ENCODE measurements around the gene KMT2D.

KMT2D gene

DNA sequence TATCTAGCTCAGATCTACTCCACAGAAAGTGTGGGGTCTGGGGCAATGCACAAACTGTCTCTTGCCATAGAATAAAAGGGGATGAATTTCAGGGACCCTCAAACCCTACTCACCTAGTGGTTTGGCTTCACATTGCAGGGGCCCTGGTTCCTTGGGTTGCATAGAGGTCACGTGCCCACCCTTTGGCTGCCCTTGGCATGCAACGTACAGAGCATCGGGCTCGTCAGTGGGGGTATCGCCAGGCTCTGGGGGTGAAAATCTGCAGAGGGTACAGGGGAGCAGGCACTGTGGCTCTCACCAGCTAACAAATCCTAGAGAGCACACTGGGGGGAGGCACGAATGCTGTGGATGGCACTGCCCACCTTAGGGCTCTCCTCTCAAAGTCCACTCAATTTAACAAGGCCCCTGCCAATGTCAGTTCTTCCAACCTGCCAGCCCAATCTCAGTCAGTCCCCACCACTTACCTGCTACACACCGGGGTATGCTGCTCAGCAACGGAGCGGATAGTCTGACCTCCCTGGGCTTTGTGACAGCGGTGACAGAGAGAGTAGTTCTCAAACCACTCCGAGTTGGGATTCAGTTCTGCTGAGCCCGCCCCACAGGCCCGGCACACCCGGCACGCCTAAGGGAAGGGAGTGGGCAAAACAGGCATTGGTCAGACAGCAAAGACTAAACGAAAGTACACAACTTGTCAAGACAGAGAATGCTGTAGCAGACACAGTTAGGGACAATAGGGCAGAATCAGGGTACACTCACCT is 8.0 kb downstream of the KMT2D start:
- no peaks in the 10 kb centered on the region for H3K9me3 ChIP-seq (replicated peaks in 1 of 11)
- H4K20me1 ChIP-seq, result peaks cover 90 to 100% (median 96%) of the 10 kb centered on the region in 11 experiments
- H3K36me3 ChIP-seq, result peaks cover 78 to 83% (median 82%) of the 10 kb centered on the region in 11 experiments
- H3K4me1 ChIP-seq, result peaks cover 25 to 31% (median 26%) of the 10 kb centered on the region in 10 experiments
- H3K27me3 ChIP-seq, result no peaks in the 10 kb centered on the region
- H3K9ac ChIP-seq, result no peak overlapping the region
- no peak overlapping the region for H3K4me2 ChIP-seq
- H3K4me3 ChIP-seq, result no peak overlapping the region
- no peak overlapping the region for H3K27ac ChIP-seq
- TF ChIP-seq Cebpa-rat (IDR thresholded peaks at IDR 0.05), result no peak

DNA sequence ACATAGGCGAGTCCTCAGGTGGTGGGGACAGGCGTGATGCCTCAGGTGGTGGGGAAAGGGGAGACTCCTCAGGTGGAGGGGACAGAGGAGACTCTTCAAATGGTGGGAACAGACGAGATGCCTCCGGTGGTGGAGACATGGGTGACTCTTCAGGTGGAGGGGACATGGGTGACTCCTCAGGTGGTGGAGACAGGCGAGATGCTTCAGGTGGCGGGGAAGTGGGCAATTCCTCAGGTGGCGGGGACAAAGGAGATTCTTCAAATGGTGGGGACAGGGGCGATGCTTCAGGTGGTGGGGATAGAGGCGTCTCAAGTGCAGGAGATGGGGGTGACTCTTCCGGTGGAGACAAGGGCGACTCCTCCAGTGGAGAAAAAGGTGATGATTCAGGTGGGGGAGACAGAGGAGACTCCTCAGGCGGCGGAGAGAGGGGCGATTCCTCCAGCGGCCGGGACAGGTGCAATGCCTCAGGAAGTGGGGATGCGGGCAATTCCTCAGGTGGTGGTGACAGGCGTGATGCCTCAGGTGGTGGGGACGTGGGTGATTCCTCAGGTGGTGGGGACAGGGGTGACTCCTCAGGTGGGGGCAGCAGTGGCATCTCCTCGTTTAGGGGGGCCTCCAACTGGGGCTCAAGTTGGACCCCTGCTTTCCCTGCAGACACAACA is 8.7 kb downstream of the KMT2D start:
- Histone ChIP-seq H3K27ac (no peak overlapping the region), H3K4me1 (peaks cover 18 to 24% (median 19%) of the 10 kb centered on the region in 10 experiments), H3K9me3 (replicated peaks in 1 of 11) (no peaks in the 10 kb centered on the region), H3K27me3 (no peaks in the 10 kb centered on the region), H3K4me3 (no peak overlapping the region), H3K9ac (no peak overlapping the region), H3K36me3 (peaks cover 85 to 90% (median 89%) of the 10 kb centered on the region in 11 experiments), H4K20me1 (peaks cover 87 to 100% (median 96%) of the 10 kb centered on the region in 11 experiments), H3K4me2 (no peak overlapping the region)
- no peak for TF ChIP-seq Cebpa-rat (IDR thresholded peaks at IDR 0.05)

DNA sequence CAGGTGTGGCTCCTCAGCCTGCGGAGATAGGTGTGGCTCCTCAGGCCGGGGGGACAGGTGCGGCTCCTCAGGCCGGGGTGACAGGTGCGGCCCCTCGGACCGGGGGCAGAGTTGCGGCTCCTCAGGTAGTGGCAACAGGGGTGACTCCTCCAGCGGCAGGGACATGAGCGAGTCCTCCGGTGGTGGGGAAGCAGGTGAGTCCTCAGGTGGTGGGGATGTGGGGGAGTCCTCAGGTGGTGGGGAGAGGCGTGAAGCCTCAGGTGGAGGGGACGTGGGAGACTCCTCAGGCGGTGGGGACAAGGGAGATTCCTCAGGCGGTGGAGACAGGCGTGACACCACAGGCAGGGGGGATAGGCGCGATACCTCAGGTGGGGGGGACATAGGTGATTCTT is 9.2 kb downstream of the KMT2D start:
- H3K36me3 ChIP-seq, result peaks cover 91 to 95% (median 95%) of the 10 kb centered on the region in 11 experiments
- H3K4me1 ChIP-seq, result peaks cover 12 to 18% (median 14%) of the 10 kb centered on the region in 10 experiments
- H3K27ac ChIP-seq, result no peak overlapping the region
- no peak overlapping the region for H3K4me2 ChIP-seq
- H3K27me3 ChIP-seq, result no peaks in the 10 kb centered on the region
- H3K9ac ChIP-seq, result no peak overlapping the region
- no peak overlapping the region for H3K4me3 ChIP-seq
- H3K9me3 ChIP-seq (replicated peaks in 1 of 11), result no peaks in the 10 kb centered on the region
- H4K20me1 ChIP-seq, result peaks cover 85 to 100% (median 97%) of the 10 kb centered on the region in 11 experiments
- no peak for TF ChIP-seq Cebpa-rat (IDR thresholded peaks at IDR 0.05)

DNA sequence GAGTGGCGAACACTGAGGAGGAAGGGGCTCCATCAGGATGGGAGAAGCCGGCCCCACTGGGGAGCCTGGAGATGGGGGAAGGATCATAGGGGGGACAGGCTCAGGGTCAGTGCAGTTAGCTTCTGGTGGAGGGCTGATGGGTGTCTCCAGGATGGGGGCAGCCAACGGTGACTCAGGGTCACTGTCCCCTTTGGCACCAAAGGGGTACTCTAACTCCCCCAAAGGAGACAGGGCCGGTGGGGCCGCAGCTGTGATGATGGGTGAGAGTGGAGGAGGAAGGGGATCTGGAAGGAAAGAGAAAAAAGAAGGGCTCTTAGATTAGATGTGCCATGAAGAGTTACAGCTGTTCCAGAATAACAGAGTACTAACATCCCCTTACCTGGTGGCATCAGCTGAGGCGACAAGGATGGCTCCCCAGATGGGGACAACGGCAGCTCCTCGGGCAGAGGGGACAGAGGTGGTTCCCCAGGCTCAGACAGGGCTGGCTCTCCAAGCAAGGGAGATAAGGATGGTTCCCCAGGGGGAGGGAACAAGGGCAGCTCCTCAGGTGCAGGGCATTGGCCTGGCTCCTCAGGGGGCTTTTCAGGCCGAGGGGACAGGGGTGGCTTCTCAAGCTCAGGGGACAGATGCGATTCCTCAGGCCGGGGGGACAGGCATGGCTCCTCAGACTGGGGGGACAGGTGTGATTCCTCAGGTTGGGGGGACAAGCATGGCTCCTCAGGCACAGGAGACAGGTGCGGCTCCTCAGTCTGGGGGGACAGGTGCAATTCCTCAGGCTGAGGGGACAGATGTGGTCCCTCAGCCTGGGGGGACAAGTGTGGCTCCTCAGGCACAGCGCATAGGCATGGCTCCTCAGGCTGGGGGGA is 9.9 kb downstream of the KMT2D start:
- no peaks in the 10 kb centered on the region for H3K9me3 ChIP-seq (replicated peaks in 1 of 11)
- peaks cover 97 to 100% (median 100%) of the 10 kb centered on the region in 11 experiments for H3K36me3 ChIP-seq
- no peak overlapping the region; a peak in 1 of 22 replicates for H3K9ac ChIP-seq
- H3K4me1 ChIP-seq, result peaks cover 7 to 14% (median 9%) of the 10 kb centered on the region in 10 experiments
- H3K27me3 ChIP-seq, result no peaks in the 10 kb centered on the region
- no peak overlapping the region for H3K4me2 ChIP-seq
- H3K27ac ChIP-seq, result no peak overlapping the region
- H3K4me3 ChIP-seq, result no peak overlapping the region
- TF ChIP-seq Cebpa-rat (IDR thresholded peaks at IDR 0.05), result no peak
- H4K20me1 ChIP-seq, result peaks cover 84 to 100% (median 100%) of the 10 kb centered on the region in 11 experiments

DNA sequence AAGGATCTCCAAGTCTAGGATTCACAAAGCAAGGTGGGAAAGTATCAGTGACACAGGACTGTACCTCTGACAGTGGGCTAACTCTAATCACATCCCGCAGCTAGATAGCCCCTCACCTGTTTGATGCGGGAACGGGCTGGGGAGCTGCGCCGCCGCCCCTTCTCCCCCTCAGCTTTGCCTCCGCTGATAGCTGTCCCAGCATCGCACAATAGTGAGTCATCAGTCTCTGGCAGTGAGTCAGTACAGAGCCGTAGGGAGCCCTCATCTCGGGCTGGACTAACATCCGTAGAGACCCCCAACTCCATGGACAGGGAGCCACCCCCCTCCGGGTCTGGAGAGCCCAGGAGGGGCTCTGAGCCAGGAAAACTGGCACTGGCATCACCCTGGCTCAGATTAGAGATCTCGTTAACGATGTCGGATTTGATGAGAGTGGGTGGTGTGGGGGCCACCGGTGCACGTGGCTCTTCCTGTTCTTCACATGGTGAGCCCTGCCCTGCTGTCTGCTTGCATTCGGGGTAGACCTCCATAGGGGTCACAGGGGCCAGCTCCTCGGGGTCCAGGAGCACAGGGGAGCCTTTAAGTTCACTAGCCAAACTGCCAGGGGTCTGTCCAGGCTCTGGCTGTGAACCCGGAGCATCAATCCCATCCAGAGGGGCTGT is 10.9 kb downstream of the KMT2D start:
- Histone ChIP-seq H3K36me3 (peaks cover 100% of the 10 kb centered on the region in 11 experiments), H3K9me3 (replicated peaks in 1 of 11) (no peaks in the 10 kb centered on the region), H4K20me1 (peaks cover 78 to 100% (median 98%) of the 10 kb centered on the region in 11 experiments), H3K9ac (no peak overlapping the region), H3K4me3 (no peak overlapping the region), H3K4me2 (no peak overlapping the region), H3K4me1 (peaks cover 0 to 4% (median 0%) of the 10 kb centered on the region in 10 experiments; a peak in 4 of 20 replicates), H3K27ac (no peak overlapping the region), H3K27me3 (no peaks in the 10 kb centered on the region)
- no peak for TF ChIP-seq Cebpa-rat (IDR thresholded peaks at IDR 0.05)

DNA sequence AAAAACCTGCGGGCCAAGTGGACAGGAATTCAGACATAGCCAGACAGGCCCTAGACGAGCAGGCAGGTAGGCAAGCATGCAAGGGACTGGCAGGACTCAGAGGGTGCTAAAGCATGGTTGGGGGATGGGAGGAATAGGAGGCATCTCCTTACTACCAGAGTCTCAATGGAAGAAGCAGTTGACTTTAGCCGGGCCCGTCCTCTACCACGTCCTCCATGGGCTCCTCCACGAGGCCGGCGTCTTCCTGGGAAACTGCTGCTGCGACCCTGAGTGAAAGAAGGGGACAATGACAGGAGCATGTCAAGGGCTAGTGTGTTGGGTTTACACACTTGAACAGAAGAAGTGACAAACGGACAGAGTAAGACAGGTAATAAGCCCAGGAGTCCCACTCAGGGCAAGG is 11.6 kb downstream of the KMT2D start:
- no peak for TF ChIP-seq Cebpa-rat (IDR thresholded peaks at IDR 0.05)
- H3K4me2 ChIP-seq, result no peak overlapping the region
- no peaks in the 10 kb centered on the region for H3K9me3 ChIP-seq (replicated peaks in 1 of 11)
- H3K4me1 ChIP-seq, result no peaks in the 10 kb centered on the region
- H3K27me3 ChIP-seq, result no peaks in the 10 kb centered on the region
- no peak overlapping the region for H3K9ac ChIP-seq
- no peak overlapping the region for H3K27ac ChIP-seq
- H4K20me1 ChIP-seq, result peaks cover 73 to 100% (median 98%) of the 10 kb centered on the region in 11 experiments
- no peak overlapping the region for H3K4me3 ChIP-seq
- peaks cover 100% of the 10 kb centered on the region in 11 experiments for H3K36me3 ChIP-seq

DNA sequence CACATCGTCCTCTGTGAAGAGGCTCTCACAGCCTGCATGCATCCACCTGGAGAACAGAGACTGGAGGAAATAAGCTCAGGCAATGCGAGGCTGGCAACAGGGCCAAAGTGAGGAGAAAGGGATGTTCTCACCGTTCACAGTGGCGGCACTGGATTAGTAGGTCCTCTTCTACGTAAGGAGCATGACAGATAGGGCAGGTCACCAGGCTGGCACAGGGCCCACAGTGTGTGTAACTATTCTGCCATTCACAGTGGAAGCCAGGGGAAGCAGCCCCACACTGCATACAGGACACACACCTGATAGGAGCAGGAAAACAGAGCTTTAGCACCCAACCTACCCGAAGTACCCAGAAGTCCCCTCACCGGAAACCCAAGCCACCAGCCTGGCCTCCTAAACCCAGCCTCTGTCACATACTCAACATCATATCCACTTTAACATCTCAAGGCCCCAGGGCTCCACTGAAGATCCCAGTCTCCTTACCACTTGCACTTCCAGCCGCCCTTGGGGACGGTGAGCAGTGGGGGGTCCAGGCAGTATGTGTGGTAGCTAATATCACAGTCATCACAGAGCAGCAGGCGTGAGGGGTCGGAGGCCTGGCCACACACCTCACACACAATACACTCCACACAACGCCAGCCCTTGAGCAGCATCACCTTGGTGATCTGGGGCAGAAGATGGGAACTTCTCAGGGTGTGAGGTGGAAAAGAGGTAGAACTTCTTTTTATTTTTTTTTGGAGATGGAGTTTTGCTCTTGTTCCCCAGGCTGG is 14.3 kb downstream of the KMT2D start:
- no peaks in the 10 kb centered on the region for H3K27me3 ChIP-seq
- no peaks in the 10 kb centered on the region for H3K4me1 ChIP-seq
- H3K4me2 ChIP-seq, result no peak overlapping the region
- H3K4me3 ChIP-seq, result no peak overlapping the region
- no peaks in the 10 kb centered on the region for H3K9me3 ChIP-seq (replicated peaks in 1 of 11)
- peaks cover 100% of the 10 kb centered on the region in 11 experiments for H3K36me3 ChIP-seq
- TF ChIP-seq Cebpa-rat (IDR thresholded peaks at IDR 0.05), result no peak
- H4K20me1 ChIP-seq, result peaks cover 65 to 100% (median 98%) of the 10 kb centered on the region in 11 experiments
- H3K27ac ChIP-seq, result no peak overlapping the region
- no peak overlapping the region for H3K9ac ChIP-seq

DNA sequence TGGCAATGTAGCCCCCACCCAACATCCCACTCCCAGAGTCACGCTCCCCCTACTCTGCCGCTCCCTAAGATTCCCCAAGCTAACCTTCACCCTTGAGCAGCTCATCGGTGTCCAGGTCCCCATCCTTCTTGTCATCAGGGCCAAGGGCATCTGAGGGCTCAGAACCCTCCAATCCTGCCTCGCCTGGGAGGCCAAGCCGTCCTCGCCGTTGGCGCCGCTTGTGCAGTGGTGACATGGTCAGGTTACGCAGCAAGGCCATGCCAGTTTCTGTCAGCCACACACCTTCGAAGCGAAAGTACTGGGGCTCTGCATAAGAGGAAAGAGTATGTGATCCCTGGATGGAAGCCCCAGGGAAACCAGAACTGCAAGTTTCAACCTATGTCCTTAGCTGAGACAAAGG is 15.9 kb downstream of the KMT2D start:
- TF ChIP-seq Cebpa-rat (IDR thresholded peaks at IDR 0.05), result no peak
- Histone ChIP-seq H3K4me3 (no peak overlapping the region), H3K36me3 (peaks cover 100% of the 10 kb centered on the region in 11 experiments), H3K27me3 (no peaks in the 10 kb centered on the region), H3K9ac (no peak overlapping the region), H3K27ac (no peak overlapping the region), H4K20me1 (peaks cover 51 to 100% (median 95%) of the 10 kb centered on the region in 11 experiments), H3K4me1 (no peaks in the 10 kb centered on the region), H3K4me2 (no peak overlapping the region), H3K9me3 (replicated peaks in 1 of 11) (no peaks in the 10 kb centered on the region)

All from BLaER1 treated with 17β-estradiol and CSF1 and Interleukin-3, amounts not matched to agents 10 nM and 100 nM (cell line).